BJ (cell line): ENCODE results near the gene PROSER2. TPM values are rescaled to one million over a fixed set of nuclear protein-coding genes. Genes with fewer than 3 reads are reported as not detected.

Source experiments
- CTCF ChIA-PET: fragments of 350-600 bp; formaldehyde crosslinking; extraction: SDS; loops from one replicate; lab custom pipeline; 2021; ENCODE audit warnings: antibody characterized with exemption, inconsistent platforms; lab: Yijun Ruan, JAX
- POLR2A ChIA-PET: fragments of 300-600 bp; sonication (Branson Sonifier 250); formaldehyde crosslinking; extraction: SDS; loops from one replicate; lab custom pipeline; 2021; ENCODE audit warnings: antibody characterized with exemption; lab: Charles Lee
- DNase-seq: peaks from one replicate; pipeline ENCODE4 v3.0.0-alpha.2; 2011; ENCODE audit warnings: low read depth
- H3K27me3 ChIP-seq: 2 replicates; pipeline ENCODE4 v1.6.0; 2011; ENCODE audit warnings: low read length; ENCODE audit not compliant: control insufficient read depth, insufficient read depth
- H3K36me3 ChIP-seq: 2 replicates; pipeline ENCODE4 v1.5.1; 2011; ENCODE audit warnings: low read length; ENCODE audit not compliant: control insufficient read depth, insufficient read depth
- H3K4me3 ChIP-seq: 2 replicates; pipeline ENCODE4 v1.5.1; 2011; ENCODE audit warnings: low read depth, mild to moderate bottlenecking, control low read depth, low read length
- CTCF ChIP-seq: IDR thresholded peaks from 2 replicates; pipeline ENCODE4 v1.5.1; 2011; ENCODE audit warnings: low read depth, mild to moderate bottlenecking, control low read depth, inconsistent platforms, low read length, moderate library complexity; ENCODE audit not compliant: insufficient read depth
- polyA plus RNA-seq: library from polyadenylated mRNA; depleted of rRNA; stranded (reverse); fragments of >200 nt; gene quantifications from 2 replicates; pipeline ENCODE4 v1.2.3, GENCODE V29; 2011; rRNA removed

Gene PROSER2
- polyA plus RNA-seq, 1 experiment, result 1.2 TPM

- Histone ChIP-seq H3K4me3 (no peak overlapping the region), H3K27me3 (peaks cover 3% of the 10 kb centered on the region; the same call in 1 of the 2 replicates), H3K36me3 (no peaks in the 10 kb centered on the region; the same call in 1 of the 2 replicates)
- ChIA-PET CTCF (interaction anchor here (0.6 kb wide), 1 partner anchor 17 kb away, joined by 3 read pairs; no protein-coding TSS in a partner anchor), POLR2A (no interaction called here)
- DNase-seq, result no peak
- TF ChIP-seq CTCF, result no peak
These were observed 86.9 kb downstream of the PROSER2 start for GRCh38 chr10:11910102-11910501.

GRCh38 chr10:11913079-11913641 lies 90.0 kb downstream of the PROSER2 start:
- no peak for DNase-seq
- Histone ChIP-seq H3K4me3 (no peak overlapping the region), H3K36me3 (no peaks in the 10 kb centered on the region; the same call in 1 of the 2 replicates), H3K27me3 (peaks cover 3% of the 10 kb centered on the region; the same call in 1 of the 2 replicates)
- CTCF ChIA-PET, result interaction anchor here (1.3 to 1.6 kb wide), 2 partner anchors 22 to 47 kb away, joined by 3 to 4 read pairs; no protein-coding TSS in a partner anchor
- POLR2A ChIA-PET, result no interaction called here
- TF ChIP-seq CTCF, result no peak

- Histone ChIP-seq H3K27me3 (no peaks in the 10 kb centered on the region), H3K36me3 (peaks cover 2% of the 10 kb centered on the region), H3K4me3 (no peak overlapping the region)
- CTCF ChIA-PET, result no interaction called here
- POLR2A ChIA-PET, result no interaction called here
- no peak for TF ChIP-seq CTCF
- DNase-seq, result no peak
These were observed 95.2 kb downstream of the PROSER2 start for GRCh38 chr10:11918384-11918783.

GRCh38 chr10:11919271-11919670 lies 96.1 kb downstream of the PROSER2 start:
- Histone ChIP-seq H3K36me3 (peaks cover 2% of the 10 kb centered on the region), H3K27me3 (no peaks in the 10 kb centered on the region), H3K4me3 (no peak overlapping the region)
- no peak for TF ChIP-seq CTCF
- ChIA-PET POLR2A (no interaction called here), CTCF (no interaction called here)
- DNase-seq, result no peak

Other genes with a start within 250 kb of the PROSER2 start
- 7.7 and 9.2 TPM in 2 replicates for gene USP6NL, start 211.7 kb upstream of the PROSER2 start, polyA plus RNA-seq
- 9.9 and 13.4 TPM in 2 replicates for gene ECHDC3, start 81.0 kb upstream of the PROSER2 start, polyA plus RNA-seq
- 5.5 and 10.4 TPM in 2 replicates for gene UPF2, start 219.5 kb downstream of the PROSER2 start, polyA plus RNA-seq
- 11.0 and 11.1 TPM in 2 replicates for gene DHTKD1, start 245.6 kb downstream of the PROSER2 start, polyA plus RNA-seq